ACC112 (cell line): Measurements from ENCODE around the gene PPARD.

ENCODE experiments used
- H2AFZ ChIP-seq: fragments of 200-600 bp; sonication (generic); one replicate; pipeline ENCODE4 v1.6.0; 2017; ENCODE audit warnings: antibody characterized with exemption, low read length; ENCODE audit not compliant: unreplicated experiment
- H3K27ac ChIP-seq: fragments of 200-600 bp; sonication (generic); 2 replicates; pipeline ENCODE4 v1.5.1; 2014; ENCODE audit warnings: low read depth, mild to moderate bottlenecking, antibody characterized with exemption, low read length, moderate library complexity
- H3K27me3 ChIP-seq: fragments of 200-600 bp; sonication (generic); 2 replicates; pipeline ENCODE4 v1.6.1; 2014; ENCODE audit warnings: mild to moderate bottlenecking, antibody characterized with exemption, low read length, moderate library complexity, mixed read lengths; ENCODE audit not compliant: insufficient read depth
- H3K36me3 ChIP-seq: fragments of 200-600 bp; sonication (generic); 2 replicates; pipeline ENCODE4 v1.6.1; 2016; ENCODE audit warnings: mild to moderate bottlenecking, antibody characterized with exemption, low read length, moderate library complexity, mixed read lengths; ENCODE audit not compliant: insufficient read depth
- H3K4me1 ChIP-seq: fragments of 200-600 bp; sonication (generic); one replicate; pipeline ENCODE4 v1.6.1; 2016; ENCODE audit warnings: low read length, mixed read lengths; ENCODE audit not compliant: insufficient read depth, unreplicated experiment, control insufficient read depth
- H3K4me3 ChIP-seq: fragments of 200-600 bp; sonication (generic); 2 replicates; pipeline ENCODE4 v1.5.1; 2014; ENCODE audit warnings: mild to moderate bottlenecking, low read depth, low read length
- H3K79me2 ChIP-seq: fragments of 200-600 bp; sonication (generic); one replicate; pipeline ENCODE4 v1.6.0; 2016; ENCODE audit warnings: low read length; ENCODE audit not compliant: control insufficient read depth, unreplicated experiment, insufficient read depth

PPARD gene

DNA sequence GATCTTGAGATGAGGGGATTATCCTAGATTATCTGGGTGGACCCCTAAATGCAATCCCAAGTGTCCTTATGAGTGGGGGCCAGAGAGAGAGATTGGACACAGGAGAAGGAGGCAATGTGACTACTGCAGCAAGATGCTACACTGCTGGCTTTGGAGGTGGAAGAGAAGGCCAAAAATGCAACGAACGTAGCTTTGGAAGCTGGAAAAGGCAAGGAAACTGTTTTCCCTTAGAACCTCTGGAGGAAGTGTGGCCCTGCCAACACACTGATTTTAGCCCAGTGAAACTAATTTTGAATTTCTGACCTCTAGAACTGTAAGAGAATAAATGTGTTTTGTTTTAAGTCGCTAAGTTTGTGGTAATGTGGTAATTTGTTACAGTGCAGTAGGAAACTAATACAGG, 15.7 kb downstream of the PPARD start:
- H3K79me2 ChIP-seq, result peaks cover 23% of the 10 kb centered on the region
- H3K27me3 ChIP-seq, result no peaks in the 10 kb centered on the region
- no peak overlapping the region for H3K4me3 ChIP-seq
- no peak overlapping the region for H2AFZ ChIP-seq
- peaks cover 24% of the 10 kb centered on the region for H3K4me1 ChIP-seq
- H3K36me3 ChIP-seq, result peaks cover 14% of the 10 kb centered on the region
- H3K27ac ChIP-seq, result no peak overlapping the region

DNA sequence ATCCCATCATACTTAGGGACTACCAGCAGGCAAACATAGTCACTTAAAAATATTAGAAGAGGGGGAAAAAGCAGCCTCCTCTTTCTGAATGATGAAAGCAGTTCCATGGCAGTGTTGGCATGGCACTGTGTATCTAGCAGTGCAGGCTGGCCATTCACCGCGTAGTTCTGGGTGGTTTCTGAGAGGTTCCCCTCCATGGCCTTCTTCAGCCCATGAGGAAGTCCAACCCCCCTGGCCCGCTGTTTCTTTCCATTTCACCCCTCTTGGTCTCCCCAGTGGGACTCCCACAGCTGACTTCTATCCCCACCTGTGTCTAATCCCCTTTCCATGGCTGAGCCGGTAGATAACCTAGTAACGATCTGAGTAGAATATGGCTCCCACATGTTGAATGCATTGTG, 17.0 kb downstream of the PPARD start:
- no peak overlapping the region for H2AFZ ChIP-seq
- peak overlapping the region; percentile 20 for H3K27ac ChIP-seq
- H3K4me3 ChIP-seq, result no peak overlapping the region
- peaks cover 26% of the 10 kb centered on the region for H3K79me2 ChIP-seq
- H3K4me1 ChIP-seq, result peaks cover 24% of the 10 kb centered on the region
- peaks cover 10% of the 10 kb centered on the region for H3K36me3 ChIP-seq
- H3K27me3 ChIP-seq, result no peaks in the 10 kb centered on the region

DNA sequence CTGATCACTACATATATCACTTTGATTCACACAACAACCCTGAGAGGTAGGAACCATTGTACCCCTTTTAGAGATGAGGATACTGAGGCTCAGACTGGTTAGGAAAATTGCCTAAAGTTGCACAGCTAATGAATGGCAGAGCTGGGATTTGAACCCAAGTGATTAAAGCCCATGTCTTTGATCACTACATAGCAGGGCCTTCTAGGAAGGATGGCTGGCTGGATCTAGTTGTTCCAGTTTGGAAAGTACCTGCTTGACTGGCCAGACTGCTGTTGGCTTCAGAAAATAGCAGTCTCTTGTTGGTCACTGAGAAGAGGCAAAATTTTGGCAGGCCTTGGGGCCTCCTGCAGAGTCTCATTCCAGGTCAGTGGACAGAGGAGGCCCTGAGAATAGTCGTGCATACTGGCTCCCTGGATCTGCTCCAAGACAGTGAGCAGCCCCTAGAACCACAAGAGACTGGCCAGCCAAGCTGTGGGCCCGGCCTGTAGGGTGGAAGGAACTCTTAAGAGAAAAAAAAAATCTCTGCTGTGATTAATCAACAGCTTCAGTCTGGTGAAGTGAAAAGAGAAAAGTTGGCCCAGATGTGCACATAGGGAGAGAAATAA, 17.5 kb downstream of the PPARD start:
- no peak overlapping the region for H2AFZ ChIP-seq
- no peak overlapping the region for H3K4me3 ChIP-seq
- no peaks in the 10 kb centered on the region for H3K27me3 ChIP-seq
- peak overlapping the region; percentile 20 for H3K27ac ChIP-seq
- H3K79me2 ChIP-seq, result peaks cover 26% of the 10 kb centered on the region
- H3K36me3 ChIP-seq, result peaks cover 10% of the 10 kb centered on the region
- peaks cover 20% of the 10 kb centered on the region for H3K4me1 ChIP-seq

DNA sequence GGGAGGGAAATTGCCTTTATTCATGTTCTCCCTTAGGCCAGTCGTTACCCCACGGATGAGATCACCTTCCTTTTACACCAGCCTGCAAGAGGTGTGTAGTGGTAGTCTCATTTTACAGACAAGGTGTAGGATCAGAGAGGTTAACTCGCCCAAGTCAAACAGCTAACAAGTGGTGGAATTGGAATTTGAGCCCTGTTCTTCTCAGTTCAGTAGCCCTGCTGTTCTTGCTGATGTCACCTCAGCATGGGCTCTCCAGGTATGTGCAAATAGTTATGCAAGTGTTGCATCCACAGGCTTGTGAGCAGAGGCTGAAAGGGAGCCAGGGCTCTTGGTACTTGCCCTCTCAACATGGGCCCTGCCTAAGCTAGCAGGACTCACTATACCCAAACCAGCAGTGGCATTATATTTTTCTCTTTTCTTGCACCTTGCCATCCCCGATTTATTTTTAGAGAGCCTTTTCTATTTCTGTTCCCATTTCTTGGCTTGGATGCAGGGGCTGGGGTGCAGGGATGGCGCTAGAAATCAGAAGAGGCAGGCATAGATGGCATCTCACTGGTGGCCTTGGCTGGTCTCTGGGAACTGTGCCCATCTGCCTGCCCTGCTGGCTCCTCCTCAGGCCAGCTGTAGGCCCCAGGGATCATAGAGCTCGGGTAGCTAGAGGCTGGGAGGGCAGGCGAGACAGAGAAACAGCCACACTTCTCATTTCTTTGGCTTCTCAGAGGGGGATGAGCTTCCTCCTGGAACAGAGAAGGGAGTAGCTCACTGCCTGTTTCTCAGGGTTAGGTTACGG, 18.2 kb downstream of the PPARD start:
- Histone ChIP-seq H3K36me3 (peaks cover 10% of the 10 kb centered on the region), H3K79me2 (peaks cover 27% of the 10 kb centered on the region), H3K27ac (peak overlapping the region; percentile 20; the same call in 1 of the 2 replicates)

DNA sequence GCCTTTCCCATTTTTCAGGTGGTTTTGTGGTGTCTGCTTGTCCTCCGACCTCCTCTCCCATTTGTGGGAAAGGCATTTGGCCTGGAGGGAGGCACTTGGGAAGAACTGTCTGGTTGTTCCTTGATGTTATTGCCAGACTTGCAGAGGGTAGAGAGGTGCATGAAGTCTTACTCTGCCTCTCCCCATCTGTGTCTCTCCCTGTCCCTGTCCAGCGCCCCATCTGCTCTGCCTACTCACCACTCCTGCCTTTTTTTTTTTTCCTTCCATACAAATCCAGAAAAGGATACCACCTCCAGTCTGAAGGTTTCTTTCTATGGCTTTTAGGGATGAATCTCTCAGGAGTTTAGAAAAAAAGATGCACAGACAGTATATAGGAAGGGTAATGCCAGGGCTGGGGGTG, 19.8 kb downstream of the PPARD start:
- Histone ChIP-seq H3K27me3 (no peaks in the 10 kb centered on the region), H3K79me2 (peaks cover 35% of the 10 kb centered on the region), H3K36me3 (0 out of 2 replicates have a peak, but pooled peaks cover 4% of the 10 kb centered on the region), H3K27ac (no peak overlapping the region), H3K4me1 (peaks cover 18% of the 10 kb centered on the region), H3K4me3 (no peak overlapping the region), H2AFZ (no peak overlapping the region)

More for the DNA sequence above, 18.2 kb downstream of the PPARD start:
- Histone ChIP-seq H3K4me3 (no peak overlapping the region), H2AFZ (no peak overlapping the region), H3K4me1 (peaks cover 18% of the 10 kb centered on the region), H3K27me3 (no peaks in the 10 kb centered on the region)

DNA sequence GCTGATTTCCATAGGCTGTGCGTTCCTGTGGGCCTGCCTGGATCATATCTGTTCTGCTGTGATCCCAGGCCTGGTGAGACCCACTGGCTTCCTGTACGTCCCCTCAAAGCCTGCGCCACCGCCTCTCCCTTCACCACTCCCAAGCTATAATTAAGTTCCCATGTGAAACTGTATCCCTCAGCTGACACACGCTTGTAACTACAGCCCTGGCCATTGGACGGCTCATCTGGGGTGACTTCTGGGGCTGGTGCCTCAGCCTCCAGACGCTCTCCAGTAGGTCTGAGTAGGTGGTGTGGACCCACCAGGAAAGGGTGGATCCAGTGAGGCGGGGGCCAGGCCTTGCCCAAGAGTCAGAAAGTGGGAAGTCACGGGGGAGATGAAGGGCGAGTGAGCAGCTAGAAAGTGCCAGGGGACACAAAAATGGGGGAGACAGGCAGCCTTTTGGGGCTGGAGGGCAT, 21.0 kb downstream of the PPARD start:
- no peak overlapping the region for H3K4me3 ChIP-seq
- H3K27me3 ChIP-seq, result no peaks in the 10 kb centered on the region
- H3K79me2 ChIP-seq, result peaks cover 43% of the 10 kb centered on the region
- no peak overlapping the region for H2AFZ ChIP-seq
- H3K4me1 ChIP-seq, result peaks cover 28% of the 10 kb centered on the region
- H3K27ac ChIP-seq, result no peak overlapping the region
- H3K36me3 ChIP-seq, result 0 out of 2 replicates have a peak, but pooled peaks cover 8% of the 10 kb centered on the region

DNA sequence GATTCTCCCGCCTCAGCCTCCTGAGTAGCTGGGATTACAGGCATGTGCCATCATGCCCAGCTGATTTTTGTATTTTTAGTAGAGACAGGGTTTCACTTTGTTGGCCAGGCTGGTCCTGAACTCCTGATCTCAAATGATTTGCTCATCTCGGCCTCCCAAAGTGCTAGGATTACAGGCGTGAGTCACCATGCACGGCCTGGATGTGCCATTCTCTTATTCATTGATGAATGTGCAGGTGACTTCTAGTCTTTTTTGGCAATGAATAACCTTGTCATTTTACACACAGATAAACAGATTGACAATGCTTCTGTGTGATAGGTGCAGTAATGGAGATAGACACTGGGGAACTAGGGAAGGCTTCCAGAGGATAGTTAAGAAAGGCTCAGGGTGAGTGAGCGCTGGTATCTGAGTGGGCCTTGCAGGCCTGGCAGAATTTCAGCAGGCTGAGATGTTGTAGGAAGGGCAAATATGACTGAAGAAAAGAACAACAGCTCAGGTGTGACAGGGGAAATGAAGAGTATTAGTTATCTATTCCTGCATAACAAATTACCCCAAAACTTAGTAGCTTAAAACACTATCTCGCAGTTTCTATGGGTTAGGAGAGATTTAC, 23.3 kb downstream of the PPARD start:
- Histone ChIP-seq H2AFZ (no peak overlapping the region), H3K4me3 (no peak overlapping the region), H3K79me2 (peaks cover 47% of the 10 kb centered on the region), H3K4me1 (peaks cover 37% of the 10 kb centered on the region), H3K27ac (no peak overlapping the region), H3K36me3 (0 out of 2 replicates have a peak, but pooled peaks cover 8% of the 10 kb centered on the region), H3K27me3 (no peaks in the 10 kb centered on the region)

DNA sequence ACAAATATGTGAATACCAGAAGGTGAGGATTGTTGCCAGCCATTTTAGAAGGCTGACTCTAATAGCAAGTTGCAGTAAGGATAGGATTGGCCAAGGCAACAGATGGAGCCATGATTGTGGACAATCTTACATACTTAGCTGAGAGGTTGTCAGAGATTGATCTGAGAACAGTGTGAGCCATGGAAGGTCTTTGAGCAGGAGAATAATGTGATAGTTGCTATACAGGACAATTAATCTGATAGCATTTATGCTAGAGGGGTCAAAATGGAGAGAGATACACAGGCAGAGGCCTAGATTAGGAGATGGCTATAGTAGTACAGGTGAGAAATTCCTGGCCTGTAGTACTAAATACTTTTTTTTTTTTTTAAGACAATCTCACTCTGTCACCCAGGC, 23.8 kb downstream of the PPARD start:
- Histone ChIP-seq H2AFZ (no peak overlapping the region), H3K79me2 (peaks cover 50% of the 10 kb centered on the region), H3K27me3 (no peaks in the 10 kb centered on the region), H3K27ac (no peak overlapping the region), H3K4me1 (peaks cover 39% of the 10 kb centered on the region), H3K36me3 (0 out of 2 replicates have a peak, but pooled peaks cover 8% of the 10 kb centered on the region), H3K4me3 (no peak overlapping the region)

DNA sequence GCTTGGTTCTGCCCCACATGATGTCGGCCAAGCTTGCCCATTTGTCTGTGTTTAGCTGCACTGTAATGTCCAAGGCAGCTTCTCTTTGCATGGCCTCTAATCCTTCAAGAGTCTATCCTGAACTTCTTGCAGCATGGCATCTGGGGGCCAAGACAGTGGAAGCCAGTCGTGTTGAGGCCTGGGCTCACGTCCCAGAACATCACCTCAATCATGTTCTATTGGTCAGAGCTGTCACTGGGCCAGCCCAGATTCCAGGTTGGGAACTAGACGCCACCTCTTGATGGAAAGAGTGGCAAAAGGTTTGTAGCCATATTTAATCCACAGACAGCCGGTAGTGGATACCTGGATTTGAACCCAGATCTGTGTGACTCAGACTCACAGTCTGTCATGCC, 25.3 kb downstream of the PPARD start:
- Histone ChIP-seq H3K36me3 (0 out of 2 replicates have a peak, but pooled peaks cover 8% of the 10 kb centered on the region), H3K27me3 (no peaks in the 10 kb centered on the region), H3K4me1 (peaks cover 44% of the 10 kb centered on the region), H3K4me3 (no peak overlapping the region), H3K27ac (peak overlapping the region; percentile 99), H3K79me2 (peaks cover 53% of the 10 kb centered on the region), H2AFZ (no peak overlapping the region)

DNA sequence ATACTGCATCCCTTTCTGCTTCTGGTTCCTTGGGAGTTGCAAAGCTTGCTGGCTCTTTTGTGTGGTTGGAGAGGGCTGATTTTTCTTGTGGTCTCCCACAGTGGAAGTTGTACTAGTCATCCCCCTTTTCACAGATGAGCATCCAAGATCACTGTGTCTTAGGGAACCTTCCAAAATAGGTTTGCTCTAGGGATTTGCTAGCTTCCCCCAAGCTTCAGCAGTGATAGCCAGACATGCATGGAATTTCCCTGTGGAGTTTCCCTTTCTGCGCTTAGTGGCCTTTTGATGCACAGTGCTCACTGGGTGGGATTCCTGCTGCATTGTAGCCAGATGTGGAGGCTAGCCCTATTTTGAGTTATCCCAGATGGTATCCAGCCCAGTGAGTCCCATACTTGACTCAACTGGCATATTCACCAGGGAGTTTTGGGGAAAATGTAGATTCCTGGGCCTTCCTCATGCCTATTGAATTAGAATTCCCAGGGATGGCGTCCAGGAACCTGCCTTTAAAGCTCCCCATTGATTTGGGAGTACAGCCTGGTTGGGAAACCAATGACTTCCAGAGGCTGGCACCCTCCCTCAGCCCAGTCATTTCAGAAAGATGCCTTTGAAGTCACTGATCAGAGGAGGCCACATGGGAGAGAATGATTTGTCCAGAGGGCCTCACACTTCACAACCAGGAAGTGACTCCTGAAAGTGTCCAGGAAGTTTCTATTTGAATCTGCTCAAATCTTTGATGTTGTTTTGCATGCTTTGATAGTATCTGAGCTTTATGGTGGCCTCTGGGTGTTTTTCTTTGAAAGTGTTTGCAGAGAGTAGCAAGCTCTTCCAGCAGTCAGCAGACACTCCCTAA, 25.9 kb downstream of the PPARD start:
- Histone ChIP-seq H3K27me3 (no peaks in the 10 kb centered on the region), H3K79me2 (peaks cover 54% of the 10 kb centered on the region), H3K27ac (peak overlapping the region; percentile 99), H3K36me3 (0 out of 2 replicates have a peak, but pooled peaks cover 8% of the 10 kb centered on the region), H3K4me3 (no peak overlapping the region), H3K4me1 (peaks cover 44% of the 10 kb centered on the region), H2AFZ (no peak overlapping the region)
